ENCODE data around the gene CD274. TPM values are rescaled to one million over a fixed set of nuclear protein-coding genes. Genes with fewer than 3 reads are reported as not detected.
A peak's percentile ranks its signal among the peaks of the same experiment; 100 is the strongest.
"Not testable (repeated sequence)": the region's sequence is repeated elsewhere in the genome, so short reads cannot be mapped to it uniquely, and the experiment has no call there.

CD274 gene
- total and polyA plus RNA-seq, 2 experiments from 2014 or later = not detected

- Mint-ChIP-seq H3K4me1 (no peaks in the 10 kb centered on the region; the same call in 2 of the 3 replicates), H3K27ac (no peak overlapping the region), H3K4me3 (no peak overlapping the region), H3K9me3 (peaks cover 36% of the 10 kb centered on the region), H3K36me3 (ENCODE audit: low read depth) (peaks cover 44% of the 10 kb centered on the region), H3K27me3 (ENCODE audit: insufficient read depth, low read depth, poor library complexity) (peaks cover 2% of the 10 kb centered on the region)
- DNase-seq (ENCODE audit: low spot score) (peak; percentile 30), ATAC-seq (no peak)
- Histone ChIP-seq H2AFZ (no peak overlapping the region), H3K27me3 (ENCODE audit: insufficient read depth) (no peaks in the 10 kb centered on the region), H3K4me2 (no peak overlapping the region), H3F3A (replicated peaks; ENCODE audit: low read depth) (no peaks in the 10 kb centered on the region), H4K20me1 (replicated peaks; ENCODE audit: insufficient read depth) (no peaks in the 10 kb centered on the region), H3K4me3 (no peak overlapping the region), H3K79me2 (replicated peaks; ENCODE audit: insufficient read depth) (no peaks in the 10 kb centered on the region), H3K36me3 (ENCODE audit: insufficient read depth) (peaks cover 7% of the 10 kb centered on the region), H3K27ac (ENCODE audit: low read depth) (no peak overlapping the region), H3K9me2 (ENCODE audit: insufficient read depth) (no peaks in the 10 kb centered on the region), H3K4me1 (ENCODE audit: insufficient read depth) (no peaks in the 10 kb centered on the region)
- no peak for TF ChIP-seq POLR2AphosphoS5 (IDR thresholded peaks at IDR 0.05; ENCODE audit: low read depth)
- peak in 1 of 2 experiments; percentile 33; a peak in 1 of 4 replicates for TF ChIP-seq CTCF (conservative IDR thresholded peaks at IDR 0.05; ENCODE audit: low read depth in 2 of 2)
Observed at GRCh38 chr9:5430912-5431311, 19.4 kb upstream of the CD274 start.

DNA sequence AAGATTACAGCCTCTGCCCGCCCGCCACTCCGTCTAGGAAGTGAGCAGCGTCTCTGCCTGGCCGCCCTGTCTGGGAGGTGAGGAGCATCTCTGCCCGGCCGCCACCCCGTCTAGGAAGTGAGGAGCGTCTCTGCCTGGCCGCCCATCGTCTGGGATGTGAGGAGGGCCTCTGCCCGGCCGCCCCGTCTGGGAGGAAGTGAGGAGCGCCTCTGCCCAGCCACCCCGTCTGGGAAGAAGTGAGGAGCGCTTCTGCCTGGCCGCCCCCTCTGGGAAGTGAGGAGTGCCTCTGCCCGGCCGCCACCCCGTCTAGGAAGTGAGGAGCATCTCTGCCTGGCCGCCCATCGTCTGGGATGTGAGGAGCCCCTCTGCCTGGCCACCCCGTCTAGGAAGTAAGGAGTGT, 17.5 kb upstream of the CD274 start:
- not testable (repeated sequence) for H3K9me2 ChIP-seq (ENCODE audit: insufficient read depth); H3K4me3 Mint-ChIP-seq; H3K4me1 Mint-ChIP-seq; H3K4me2 ChIP-seq; ATAC-seq; H3K36me3 ChIP-seq (ENCODE audit: insufficient read depth); H3K4me3 ChIP-seq; H3K27me3 Mint-ChIP-seq (ENCODE audit: insufficient read depth, low read depth, poor library complexity); H2AFZ ChIP-seq; H3F3A ChIP-seq (replicated peaks; ENCODE audit: low read depth); H3K27me3 ChIP-seq (ENCODE audit: insufficient read depth); H3K79me2 ChIP-seq (replicated peaks; ENCODE audit: insufficient read depth); H3K27ac Mint-ChIP-seq; DNase-seq (ENCODE audit: low spot score); H3K4me1 ChIP-seq (ENCODE audit: insufficient read depth); H4K20me1 ChIP-seq (replicated peaks; ENCODE audit: insufficient read depth); H3K27ac ChIP-seq (ENCODE audit: low read depth)
- Mint-ChIP-seq H3K9me3 (peaks cover 41% of the 10 kb centered on the region), H3K36me3 (ENCODE audit: low read depth) (peaks cover 56% of the 10 kb centered on the region)

GRCh38 chr9:5433328-5433727, 17.0 kb upstream of the CD274 start:
- H3K27me3 ChIP-seq (ENCODE audit: insufficient read depth); H2AFZ ChIP-seq; H3K4me3 Mint-ChIP-seq; H3K79me2 ChIP-seq (replicated peaks; ENCODE audit: insufficient read depth); H3K4me1 ChIP-seq (ENCODE audit: insufficient read depth); H3K27ac Mint-ChIP-seq; H4K20me1 ChIP-seq (replicated peaks; ENCODE audit: insufficient read depth); ATAC-seq; H3K4me1 Mint-ChIP-seq; H3K4me2 ChIP-seq; H3F3A ChIP-seq (replicated peaks; ENCODE audit: low read depth); H3K27ac ChIP-seq (ENCODE audit: low read depth); H3K27me3 Mint-ChIP-seq (ENCODE audit: insufficient read depth, low read depth, poor library complexity); H3K9me2 ChIP-seq (ENCODE audit: insufficient read depth); DNase-seq (ENCODE audit: low spot score); H3K4me3 ChIP-seq; H3K36me3 ChIP-seq (ENCODE audit: insufficient read depth): not testable (repeated sequence)
- Mint-ChIP-seq H3K9me3 (peaks cover 41% of the 10 kb centered on the region), H3K36me3 (ENCODE audit: low read depth) (peaks cover 56% of the 10 kb centered on the region)

- Mint-ChIP-seq H3K36me3 (ENCODE audit: low read depth) (peaks cover 56% of the 10 kb centered on the region), H3K9me3 (peaks cover 41% of the 10 kb centered on the region), H3K4me1 (peaks cover 15% of the 10 kb centered on the region)
- H3K27me3 Mint-ChIP-seq (ENCODE audit: insufficient read depth, low read depth, poor library complexity); H3K36me3 ChIP-seq (ENCODE audit: insufficient read depth); H4K20me1 ChIP-seq (replicated peaks; ENCODE audit: insufficient read depth); H2AFZ ChIP-seq; H3K27ac Mint-ChIP-seq; H3F3A ChIP-seq (replicated peaks; ENCODE audit: low read depth); H3K4me3 Mint-ChIP-seq; ATAC-seq; H3K79me2 ChIP-seq (replicated peaks; ENCODE audit: insufficient read depth); H3K27ac ChIP-seq (ENCODE audit: low read depth); H3K4me2 ChIP-seq; DNase-seq (ENCODE audit: low spot score); H3K4me3 ChIP-seq; H3K27me3 ChIP-seq (ENCODE audit: insufficient read depth); H3K9me2 ChIP-seq (ENCODE audit: insufficient read depth): not testable (repeated sequence)
- peaks cover 14% of the 10 kb centered on the region for H3K4me1 ChIP-seq (ENCODE audit: insufficient read depth)
Observed at GRCh38 chr9:5433841-5434810, 16.2 kb upstream of the CD274 start.
